HG02973 (cell line): Measurements from ENCODE around the gene RPN1.
A peak's percentile ranks its signal among the peaks of the same experiment; 100 is the strongest.
"Not testable (repeated sequence)": the region's sequence is repeated elsewhere in the genome, so short reads cannot be mapped to it uniquely, and the experiment has no call there.

Experiments used
- ATAC-seq: cut with Tn5 transposase; IDR thresholded peaks from one replicate; pipeline ENCODE4 v1.9.1; 2021; ENCODE audit warnings: moderate library complexity; ENCODE audit not compliant: unreplicated experiment

The RPN1 gene

DNA sequence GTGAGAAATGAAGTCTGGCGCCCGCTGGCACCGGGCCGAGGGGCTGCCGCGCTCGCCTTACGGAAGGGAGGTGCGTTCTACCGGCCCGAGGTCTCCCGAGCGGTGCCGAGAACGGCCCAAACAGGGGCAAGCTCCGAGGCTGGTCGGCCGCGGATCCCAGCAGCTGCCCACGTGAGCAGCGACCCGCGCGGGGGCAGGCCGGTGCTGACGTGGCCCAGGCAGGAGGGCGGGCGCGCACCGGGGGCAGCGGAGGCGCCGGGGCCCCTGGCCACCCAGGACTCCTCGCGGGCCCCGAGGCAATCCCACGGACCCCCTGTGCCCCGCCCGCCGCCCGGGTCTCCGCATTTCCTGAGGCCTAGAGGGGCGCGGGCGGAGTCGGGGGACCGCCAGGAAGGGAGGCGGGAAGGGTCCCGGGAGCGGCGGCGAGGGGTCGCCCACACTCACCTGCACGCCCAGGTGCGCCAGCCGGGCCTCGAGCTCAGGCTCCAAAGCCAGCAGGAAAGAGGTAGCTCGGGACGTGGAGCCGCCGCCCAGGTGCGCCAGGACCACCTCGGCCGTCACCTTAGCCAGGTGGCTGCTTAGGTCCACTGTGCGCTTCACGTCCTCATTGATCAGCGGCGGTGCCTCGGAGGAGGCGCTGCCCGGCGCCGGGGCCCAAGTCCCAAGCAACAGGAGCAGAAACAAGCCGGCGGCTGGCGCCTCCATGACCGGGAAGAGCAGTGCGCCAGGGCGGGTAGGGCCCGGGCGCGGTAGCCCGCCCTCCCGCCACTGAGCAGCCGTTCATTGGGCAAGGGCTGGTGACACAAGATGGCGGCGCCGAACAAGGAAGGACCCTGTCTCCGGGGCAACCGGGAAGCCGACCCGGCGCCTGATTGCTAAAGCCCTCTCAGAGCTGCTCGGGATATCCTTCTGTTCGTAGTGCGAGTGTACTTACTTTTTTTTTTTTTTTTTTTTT is at the start of gene RPN1:
TSS of gene RPN1 (minus strand) at position 723 of the 955 bp plus-strand sequence. CDS start at position 705, 18 bp downstream.
- peak; percentile 91 for ATAC-seq

DNA sequence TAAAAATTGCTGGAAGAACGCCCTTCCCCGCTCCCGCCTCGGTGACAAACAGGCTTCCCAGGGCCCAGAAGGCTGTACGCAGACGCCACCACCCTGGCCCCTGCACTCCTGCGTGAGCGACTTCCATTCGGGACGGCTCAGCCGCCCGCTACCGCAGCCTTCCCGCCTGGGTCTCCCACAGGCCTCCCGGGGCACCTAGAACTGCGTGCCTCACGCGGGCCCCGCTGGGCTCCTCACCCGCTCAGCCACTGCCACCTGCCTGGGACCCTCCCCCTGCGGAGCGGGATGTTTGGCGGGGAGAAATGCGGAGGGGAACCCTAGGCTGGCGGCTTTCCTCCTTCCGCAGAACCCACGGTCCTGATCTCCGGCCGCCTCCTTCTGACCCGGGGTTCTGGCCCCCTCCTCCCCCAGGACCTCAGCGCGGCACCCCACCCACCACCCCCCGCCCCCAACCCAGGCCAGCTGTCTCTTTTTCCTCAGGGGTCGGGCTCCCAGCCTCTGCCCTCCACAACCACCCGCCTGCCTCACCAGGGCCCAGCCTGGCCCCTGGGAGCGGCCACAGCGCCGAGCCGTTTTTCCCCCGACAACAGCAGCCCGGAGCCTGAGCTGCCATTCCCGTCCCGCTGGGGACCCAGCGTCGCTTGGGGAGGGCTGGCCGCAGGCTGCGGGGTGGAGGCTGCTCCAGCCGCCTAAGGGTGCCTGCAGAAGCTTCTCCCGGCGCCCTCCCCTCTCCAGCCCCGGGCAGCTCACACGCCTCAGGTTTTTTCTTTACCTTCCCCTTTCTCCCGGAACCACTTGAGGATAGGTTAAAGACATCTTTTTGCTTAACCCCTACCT is 47.8 kb upstream of the RPN1 start:
- no peak for ATAC-seq

DNA sequence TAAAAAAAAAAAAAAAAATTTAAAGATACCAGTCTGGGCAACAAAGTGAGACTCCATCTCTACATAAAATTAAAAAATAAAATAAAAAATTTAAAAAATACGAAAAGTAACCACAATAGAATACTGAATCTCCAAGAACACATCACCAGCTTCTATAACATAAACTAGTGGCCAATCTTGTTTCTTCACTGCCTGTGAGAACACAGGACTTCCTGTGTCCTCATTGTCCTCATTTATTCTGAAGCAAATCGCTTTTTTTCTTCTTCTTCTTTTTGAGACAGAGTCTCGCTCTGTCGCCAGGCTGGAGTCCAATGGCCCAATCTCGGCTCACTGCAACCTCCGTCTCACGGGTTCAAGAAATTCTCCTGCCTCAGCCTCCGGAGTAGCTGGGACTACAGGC is 46.7 kb upstream of the RPN1 start:
- ATAC-seq, result no peak

DNA sequence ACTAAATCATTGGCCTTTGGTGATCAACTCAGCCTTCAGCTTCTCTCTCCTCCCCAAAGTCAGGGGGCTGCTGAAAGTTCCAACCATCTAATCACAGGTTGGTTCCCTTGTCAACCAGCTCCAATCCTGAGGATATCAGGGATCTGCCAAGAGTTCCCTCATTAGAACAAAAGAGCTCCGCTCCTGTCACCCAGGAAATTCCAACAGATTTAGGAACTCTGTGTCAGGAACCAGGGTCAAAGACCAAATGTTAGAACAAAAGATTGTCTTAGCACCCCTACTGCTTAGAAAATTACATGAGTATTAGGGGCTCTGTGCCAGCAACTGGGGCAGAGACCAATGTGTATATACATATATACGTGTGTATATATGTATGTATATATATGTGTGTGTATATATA is 43.1 kb upstream of the RPN1 start:
- ATAC-seq, result no peak

DNA sequence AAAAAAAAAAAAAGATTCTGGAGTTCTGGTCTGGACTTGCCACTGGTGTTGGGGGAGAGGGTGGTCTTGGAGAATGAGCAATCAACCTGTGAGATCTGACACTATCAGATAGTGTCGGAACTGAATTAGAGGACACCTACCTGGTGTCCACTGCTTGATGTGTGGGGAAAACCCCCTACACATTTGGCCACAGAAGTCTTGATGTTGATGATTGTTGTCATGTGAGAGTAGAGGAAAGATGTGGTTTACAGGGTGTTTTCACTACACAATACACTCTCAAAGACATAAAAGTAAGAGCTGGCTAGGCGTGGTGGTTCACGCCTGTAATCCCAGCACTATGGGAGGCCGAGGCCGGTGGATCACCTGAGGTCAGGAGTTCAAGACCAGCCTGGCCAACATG is 38.4 kb upstream of the RPN1 start:
- no peak for ATAC-seq

DNA sequence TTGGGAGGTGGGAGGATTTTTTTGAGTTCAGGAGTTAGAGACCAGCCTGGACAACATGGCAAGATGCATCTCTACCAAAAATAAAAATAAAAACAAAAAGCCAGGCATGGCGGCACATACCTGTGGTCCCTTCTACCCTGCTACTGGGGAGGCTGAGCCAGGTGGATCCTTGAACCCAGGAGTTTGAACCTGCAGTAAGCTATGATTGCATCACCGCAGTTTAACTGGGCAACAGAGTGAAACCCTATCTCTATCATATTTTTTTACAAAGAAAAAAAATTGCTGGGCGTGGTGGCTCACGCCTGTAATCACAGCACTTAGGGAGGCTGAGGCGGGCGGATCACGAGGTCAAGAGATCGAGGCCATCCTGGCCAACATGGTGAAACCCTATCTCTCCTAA is 35.8 kb upstream of the RPN1 start:
- ATAC-seq, result no peak

DNA sequence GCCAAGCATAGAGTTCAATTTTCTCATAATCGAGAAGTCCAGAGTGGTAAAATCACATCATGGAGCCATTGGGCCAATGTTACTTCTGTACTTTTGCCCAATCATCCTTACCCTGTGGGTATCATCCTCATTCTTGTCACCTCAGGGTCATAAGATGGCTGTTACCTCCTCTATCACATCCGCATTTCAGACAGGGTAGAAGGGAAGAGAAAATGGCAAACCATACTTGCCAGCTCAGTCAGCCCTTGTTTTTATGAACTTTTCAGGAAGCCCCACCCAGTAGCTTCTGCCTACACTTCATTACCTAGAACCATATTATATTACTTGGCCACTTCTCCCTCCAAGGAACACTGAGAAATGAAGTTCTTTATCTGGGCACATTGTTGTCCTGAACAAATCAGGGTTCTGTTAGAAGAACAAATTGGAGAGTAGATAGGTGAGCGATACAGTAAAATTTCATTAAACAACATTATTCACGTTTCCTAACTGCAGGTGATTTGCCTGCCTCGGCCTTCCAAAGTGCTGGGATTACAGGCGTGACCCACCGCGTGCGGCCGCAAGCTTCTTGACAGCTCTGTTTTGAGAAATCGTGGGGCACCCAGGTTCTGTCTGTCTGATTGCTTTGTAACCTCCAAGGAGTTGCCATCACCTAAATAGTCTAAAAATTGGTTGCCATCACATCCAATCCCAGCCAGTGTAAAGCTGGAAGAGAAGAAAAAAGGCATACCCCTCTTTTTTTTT is 34.5 kb upstream of the RPN1 start:
- ATAC-seq, result no peak

DNA sequence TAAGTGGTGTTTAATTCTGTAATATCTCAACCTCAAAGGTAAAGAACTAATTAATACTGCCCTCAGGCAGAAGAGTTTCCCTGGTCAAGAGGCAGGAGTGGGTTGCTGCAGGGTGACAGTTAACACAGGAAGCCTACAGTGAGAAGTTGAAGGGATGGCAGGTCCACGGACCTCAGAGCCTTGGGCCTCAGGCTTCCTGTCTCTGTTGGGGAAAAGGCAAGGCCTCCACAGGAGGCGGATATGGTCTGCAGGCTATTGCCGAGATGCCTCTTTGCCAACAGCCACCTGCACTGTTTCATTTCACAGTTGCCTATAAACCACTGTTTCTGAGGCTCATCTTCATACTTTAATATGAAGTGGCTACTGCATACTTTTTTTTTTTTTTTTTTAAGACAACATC is 33.3 kb upstream of the RPN1 start:
- no peak for ATAC-seq

DNA sequence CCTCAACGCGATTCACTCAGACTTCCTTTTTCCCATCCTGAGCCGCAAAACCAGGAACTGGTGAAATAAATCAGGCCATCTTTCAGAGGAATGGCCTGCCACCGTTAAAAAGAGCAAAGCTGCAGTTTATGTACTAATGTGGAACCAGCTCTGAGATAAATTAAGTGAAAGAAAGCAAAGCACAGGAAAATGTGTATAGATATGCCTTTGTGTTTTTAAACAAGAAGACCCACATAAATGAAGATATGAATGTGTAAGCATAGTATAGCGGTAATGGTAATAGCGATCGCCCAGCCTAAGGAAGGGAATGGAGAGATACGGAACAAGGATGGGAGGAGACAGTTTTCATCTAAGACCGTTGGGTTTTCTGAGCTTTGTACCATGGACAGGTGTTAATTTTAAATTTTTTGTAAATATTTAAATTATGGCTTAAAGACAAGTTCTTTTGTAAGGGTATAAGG is 30.8 kb upstream of the RPN1 start:
- ATAC-seq, result no peak

DNA sequence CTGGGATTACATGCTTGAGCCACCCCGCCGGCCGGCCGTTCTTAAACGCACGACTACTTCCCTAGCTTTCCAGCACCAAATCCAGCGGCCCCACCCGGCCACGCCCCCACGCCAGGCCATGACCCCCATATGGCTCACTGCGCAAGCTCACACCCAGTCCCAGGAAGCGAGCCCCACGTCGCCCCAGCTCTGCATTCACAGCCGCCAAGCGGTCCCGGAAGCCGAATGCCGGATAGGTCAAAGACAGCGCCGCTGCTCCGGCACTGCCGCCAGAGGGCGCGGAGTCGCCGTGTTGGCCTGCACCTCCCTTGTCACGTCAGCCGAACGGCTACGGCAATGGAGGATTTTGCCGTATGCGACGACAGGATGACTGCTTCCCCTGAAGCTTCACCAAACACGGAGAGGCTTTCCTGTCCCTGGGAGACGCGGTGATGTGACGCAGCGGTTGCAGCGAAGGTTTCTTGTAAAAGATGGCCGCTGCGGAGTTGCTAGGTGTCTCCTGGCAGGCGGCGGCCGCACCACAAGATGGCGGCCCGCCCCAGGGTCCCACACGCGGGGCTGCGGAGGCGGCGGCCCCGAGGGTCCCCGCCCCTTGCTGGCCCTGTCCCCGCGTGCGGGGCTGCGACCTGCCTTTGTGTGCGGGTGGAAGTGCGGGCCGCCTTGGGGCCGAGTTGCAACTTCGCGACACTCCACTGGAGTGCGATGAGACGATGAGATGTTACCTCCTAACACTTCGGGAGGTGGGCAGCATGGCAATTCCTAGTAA is 30.2 kb upstream of the RPN1 start:
- ATAC-seq, result peak; percentile 90

DNA sequence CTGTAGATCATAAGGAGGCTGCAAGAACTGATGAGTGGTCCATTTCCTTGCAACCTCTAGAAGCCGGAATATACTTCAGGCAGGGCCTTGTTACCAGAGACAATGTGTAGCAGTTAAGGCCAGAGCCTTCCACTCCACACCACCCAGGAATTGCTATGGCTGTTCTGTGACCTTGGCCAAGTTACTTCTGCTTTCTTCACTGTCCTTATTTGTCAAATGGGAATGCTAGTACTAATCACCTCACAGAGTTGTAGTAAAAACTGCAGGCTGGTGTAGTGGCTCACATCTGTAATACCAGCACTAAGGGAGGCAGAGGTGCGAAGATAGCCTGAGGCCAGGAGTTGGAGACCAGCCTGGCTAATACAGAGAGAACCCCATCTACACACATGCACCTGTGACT is 28.7 kb upstream of the RPN1 start:
- ATAC-seq, result no peak

DNA sequence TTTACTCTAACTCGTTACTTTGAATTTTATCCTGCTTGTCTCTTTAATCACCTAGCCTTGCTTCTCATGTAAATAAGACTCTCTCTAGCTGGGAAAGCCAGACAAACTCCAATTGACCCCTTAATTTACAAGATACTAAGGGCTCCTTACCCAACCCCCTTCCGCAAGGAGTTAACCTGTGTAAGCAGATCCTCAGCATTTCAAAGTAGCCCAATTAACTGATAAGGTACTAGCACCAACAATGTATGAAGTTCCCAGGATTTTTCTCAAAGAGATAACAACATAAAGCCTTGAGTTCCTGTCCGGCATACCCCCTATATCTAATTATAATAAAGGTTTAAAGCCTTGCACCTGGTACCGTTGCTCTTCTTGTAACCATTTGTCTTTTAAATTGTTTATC is 25.2 kb upstream of the RPN1 start:
- ATAC-seq, result not testable (repeated sequence)

DNA sequence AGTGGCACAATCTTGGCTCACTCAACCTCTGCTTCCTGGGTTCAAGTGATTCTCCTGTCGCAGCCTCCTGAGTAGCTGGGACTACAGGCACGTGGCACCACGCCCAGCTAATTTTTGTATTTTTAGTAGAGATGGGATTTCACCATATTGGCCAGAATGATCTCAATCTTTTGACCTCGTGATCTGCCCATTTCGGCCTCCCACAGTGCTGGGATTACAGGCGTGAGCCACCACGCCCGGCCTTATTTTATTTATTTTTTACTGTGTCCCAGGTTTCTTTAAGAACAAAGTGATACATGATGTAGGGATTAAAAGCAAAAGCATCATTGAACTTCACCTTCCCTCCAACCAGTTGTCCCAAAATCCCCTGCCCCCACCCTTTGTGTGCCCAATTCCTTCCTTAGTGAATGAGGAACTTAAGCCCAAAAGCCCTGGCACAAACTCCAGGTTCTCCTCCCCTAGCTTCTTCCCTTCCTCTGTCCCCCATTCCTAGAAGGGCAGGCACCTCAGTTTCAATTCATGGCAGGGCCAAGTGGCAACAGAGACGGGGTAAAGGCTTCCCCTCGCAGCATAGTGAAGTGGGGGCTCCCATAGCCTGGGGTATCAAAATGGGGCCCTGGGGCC is 23.7 kb upstream of the RPN1 start:
- no peak for ATAC-seq

DNA sequence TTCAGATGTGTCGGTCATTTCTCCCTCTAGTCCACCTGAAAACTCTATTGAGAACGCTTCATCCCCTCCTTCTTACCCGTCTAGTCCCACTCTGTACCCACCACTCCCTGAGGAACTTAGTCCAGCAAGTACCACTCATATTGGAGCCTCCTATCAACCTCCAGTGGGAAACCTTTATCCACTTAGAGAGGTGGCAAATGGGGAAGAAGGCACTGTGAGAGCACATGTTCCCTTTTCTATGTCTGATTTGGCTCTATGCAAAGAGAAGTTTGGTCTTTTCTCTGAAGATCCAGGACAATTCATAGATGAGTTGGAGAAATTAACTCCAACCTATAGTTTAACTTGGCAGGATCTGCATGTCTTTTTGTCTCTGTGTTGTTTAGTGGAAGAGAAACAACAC is 17.0 kb upstream of the RPN1 start:
- ATAC-seq, result no peak

DNA sequence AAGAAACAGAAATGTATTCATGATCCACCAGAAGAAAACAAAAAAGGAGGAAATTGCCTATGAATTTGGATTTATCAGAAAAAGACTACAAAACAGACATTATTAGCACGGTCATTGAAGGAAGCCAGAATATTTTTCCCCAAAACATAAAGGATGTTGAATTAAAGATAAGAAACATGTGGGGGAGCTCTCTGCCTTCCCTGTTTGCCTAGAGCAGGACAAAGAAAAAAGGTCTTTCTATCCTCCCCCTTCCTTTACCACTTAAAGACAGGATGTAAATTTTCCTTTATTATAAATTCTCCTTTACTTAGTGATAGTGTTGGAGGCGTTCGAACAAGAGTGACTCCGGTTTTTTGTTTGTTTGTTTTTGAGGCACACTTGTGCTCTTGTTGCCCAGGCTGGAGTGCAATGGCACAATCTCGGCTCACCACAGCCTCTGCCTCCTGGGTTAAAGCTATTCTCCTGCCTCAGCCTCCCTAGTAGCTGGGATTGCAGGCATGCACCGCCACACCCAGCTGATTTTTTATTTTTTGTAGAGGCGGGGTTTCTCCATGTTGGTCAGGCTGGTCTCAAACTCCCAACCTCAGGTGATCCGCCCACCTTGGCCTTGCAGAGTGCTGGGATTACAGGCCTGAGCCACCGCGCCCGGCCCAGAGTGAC is 14.9 kb upstream of the RPN1 start:
- no peak for ATAC-seq

DNA sequence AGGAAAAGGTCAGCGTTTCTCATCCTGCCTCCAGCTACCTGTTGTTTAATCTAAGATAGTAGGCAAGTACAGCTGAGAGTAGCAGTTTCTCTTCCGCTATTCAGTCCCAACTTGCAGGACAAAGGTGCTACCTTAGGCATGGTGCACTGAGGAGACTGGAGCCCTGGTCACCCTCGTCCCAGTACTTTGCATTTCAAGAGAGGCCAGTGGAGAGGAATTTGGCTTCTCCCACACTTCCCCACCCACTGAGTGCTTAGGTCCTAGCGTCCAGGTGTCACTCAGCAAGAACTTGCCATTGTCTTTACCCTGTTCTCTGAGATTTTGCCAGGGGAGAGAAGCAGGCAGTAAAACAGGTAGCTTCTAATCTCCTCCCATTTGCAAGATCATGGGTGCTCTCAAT is 12.5 kb upstream of the RPN1 start:
- no peak for ATAC-seq

DNA sequence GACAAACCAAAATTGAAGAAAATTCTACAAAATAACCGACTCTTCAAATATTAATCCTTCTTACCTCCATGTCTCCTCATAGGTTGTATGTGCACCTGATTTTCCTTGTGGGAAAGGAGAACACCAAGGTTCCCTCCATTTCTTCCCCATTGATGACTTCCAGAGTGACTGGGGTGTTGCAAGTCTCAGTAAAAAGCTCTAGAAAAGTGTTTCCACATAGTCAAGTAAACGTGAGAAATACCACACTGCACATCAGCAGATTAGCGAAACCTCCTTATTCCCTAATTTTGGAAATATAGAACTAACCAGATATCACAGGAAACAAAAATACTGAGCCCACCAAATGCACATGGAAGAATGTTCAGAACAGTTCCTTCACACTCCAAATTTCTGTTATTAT is 4.9 kb upstream of the RPN1 start:
- no peak for ATAC-seq

DNA sequence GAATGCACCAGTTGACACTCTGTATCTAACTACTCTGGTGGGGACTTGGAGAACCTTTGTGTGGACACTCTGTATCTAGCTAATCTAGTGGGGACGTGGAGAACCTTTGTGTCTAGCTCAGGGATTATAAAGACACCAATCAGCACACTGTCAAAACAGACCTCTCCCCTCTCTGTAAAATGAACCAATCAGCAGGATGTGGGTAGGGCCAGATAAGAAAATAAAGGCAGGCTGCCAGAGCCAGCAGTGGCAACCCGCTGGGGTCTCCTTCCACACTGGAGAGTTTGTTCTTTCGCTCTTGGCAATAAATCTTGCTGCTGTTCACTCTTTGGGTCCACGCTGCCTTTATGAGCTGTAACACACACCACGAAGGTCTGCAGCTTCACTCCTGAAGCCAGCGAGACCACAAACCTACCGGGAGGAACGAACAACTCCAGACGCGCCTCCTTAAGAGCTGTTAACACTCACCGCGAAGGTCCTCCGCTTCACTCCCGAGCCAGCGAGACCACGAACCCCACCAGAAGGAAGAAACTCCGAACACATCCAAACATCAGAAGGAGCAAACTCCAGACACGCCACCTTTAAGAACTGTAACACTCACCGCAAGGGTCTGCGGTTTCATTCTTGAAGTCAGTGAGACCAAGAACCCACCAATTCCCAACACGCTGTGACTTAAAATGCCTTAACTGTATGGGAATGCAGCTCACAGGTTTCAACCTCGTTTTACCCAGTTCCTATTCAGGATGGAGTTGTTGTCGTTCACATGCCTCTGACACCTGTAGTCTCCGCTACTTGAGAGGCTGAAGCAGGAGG is 3.6 kb upstream of the RPN1 start:
- not testable (repeated sequence) for ATAC-seq
